Ishikawa (cell line): ENCODE data around the gene PREX1.

Experiments
- CEBPB ChIP-seq: IDR thresholded peaks from 2 replicates; pipeline ENCODE4 v1.6.1; 2012
- CREB1 ChIP-seq: IDR thresholded peaks from 2 replicates; pipeline ENCODE4 v1.6.1; 2012; ENCODE audit warnings: low read depth
- EP300 ChIP-seq: IDR thresholded peaks from 2 replicates; pipeline ENCODE4 v1.6.1; 2012; ENCODE audit warnings: borderline replicate concordance
- TAF1 ChIP-seq: IDR thresholded peaks from 2 replicates; pipeline ENCODE4 v1.6.1; 2012; ENCODE audit warnings: low read depth, mild to moderate bottlenecking
- TEAD4 ChIP-seq: IDR thresholded peaks from 2 replicates; pipeline ENCODE4 v1.6.1; 2012
- YY1 ChIP-seq: IDR thresholded peaks from 2 replicates; pipeline ENCODE4 v1.6.1; 2012; ENCODE audit warnings: low read depth
- TF ChIP-seq, protein P1 (sequence below): IDR thresholded peaks from 2 replicates; pipeline ENCODE4 v1.6.1; 2012
- TF ChIP-seq, protein P2 (sequence below): IDR thresholded peaks from 2 replicates; pipeline ENCODE4 v1.6.1; 2012; ENCODE audit warnings: low read depth, mild to moderate bottlenecking

DNA sequence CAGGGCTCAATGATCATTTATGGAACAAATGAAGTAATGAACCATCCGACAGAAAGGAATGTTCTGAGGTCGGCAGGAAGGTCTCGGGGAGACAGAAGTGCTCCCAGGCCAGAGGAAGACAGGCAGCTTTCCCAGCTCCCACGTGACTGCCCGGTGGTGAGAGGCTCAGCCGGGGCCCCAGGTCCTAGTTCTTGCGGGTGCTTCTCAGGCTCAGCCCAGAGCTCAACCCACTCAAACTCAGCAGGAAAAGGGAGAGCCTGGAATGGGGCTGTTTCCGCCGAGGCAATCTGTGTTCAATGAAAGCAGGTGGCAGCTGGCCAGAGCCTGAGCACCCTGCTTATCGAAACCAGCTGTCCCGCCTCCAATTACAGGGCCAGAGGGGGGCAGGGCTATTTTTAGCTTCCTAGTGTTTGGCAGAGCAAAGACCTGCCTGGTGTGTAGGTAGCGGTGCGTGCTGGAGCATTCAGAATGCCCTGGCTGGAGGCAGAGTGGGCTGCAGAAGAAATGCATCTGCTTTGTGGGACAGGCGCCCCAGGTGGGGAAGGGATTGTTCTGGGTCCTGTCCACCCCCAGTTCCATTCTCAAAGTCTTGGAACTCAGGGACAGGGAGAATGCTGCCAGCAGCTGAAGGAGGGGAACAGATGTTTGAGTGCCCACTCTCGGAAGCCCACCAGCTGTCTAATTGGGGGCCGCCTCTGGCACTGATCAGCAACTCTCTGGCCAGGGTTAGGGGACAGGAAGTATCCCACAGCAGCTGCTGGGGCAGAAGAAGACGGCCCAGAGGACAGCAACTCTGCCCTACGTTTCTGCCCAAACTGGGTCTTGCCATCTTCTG lies 145.1 kb downstream of the PREX1 start:
- TF ChIP-seq YY1, result no peak
- TF ChIP-seq, protein P1, sequence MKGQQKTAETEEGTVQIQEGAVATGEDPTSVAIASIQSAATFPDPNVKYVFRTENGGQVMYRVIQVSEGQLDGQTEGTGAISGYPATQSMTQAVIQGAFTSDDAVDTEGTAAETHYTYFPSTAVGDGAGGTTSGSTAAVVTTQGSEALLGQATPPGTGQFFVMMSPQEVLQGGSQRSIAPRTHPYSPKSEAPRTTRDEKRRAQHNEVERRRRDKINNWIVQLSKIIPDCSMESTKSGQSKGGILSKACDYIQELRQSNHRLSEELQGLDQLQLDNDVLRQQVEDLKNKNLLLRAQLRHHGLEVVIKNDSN, result peak; percentile 88
- peak; percentile 37; the same call in 1 of the 2 replicates for TF ChIP-seq EP300
- no peak for TF ChIP-seq TAF1
- no peak; the same call in 1 of the 2 replicates for TF ChIP-seq TEAD4
- TF ChIP-seq, protein P2, sequence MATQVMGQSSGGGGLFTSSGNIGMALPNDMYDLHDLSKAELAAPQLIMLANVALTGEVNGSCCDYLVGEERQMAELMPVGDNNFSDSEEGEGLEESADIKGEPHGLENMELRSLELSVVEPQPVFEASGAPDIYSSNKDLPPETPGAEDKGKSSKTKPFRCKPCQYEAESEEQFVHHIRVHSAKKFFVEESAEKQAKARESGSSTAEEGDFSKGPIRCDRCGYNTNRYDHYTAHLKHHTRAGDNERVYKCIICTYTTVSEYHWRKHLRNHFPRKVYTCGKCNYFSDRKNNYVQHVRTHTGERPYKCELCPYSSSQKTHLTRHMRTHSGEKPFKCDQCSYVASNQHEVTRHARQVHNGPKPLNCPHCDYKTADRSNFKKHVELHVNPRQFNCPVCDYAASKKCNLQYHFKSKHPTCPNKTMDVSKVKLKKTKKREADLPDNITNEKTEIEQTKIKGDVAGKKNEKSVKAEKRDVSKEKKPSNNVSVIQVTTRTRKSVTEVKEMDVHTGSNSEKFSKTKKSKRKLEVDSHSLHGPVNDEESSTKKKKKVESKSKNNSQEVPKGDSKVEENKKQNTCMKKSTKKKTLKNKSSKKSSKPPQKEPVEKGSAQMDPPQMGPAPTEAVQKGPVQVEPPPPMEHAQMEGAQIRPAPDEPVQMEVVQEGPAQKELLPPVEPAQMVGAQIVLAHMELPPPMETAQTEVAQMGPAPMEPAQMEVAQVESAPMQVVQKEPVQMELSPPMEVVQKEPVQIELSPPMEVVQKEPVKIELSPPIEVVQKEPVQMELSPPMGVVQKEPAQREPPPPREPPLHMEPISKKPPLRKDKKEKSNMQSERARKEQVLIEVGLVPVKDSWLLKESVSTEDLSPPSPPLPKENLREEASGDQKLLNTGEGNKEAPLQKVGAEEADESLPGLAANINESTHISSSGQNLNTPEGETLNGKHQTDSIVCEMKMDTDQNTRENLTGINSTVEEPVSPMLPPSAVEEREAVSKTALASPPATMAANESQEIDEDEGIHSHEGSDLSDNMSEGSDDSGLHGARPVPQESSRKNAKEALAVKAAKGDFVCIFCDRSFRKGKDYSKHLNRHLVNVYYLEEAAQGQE, result no peak
- no peak for TF ChIP-seq CEBPB
- no peak for TF ChIP-seq CREB1
